Measurements from ENCODE around the gene ZNF576. TPM values are rescaled to one million over a fixed set of nuclear protein-coding genes. Genes with fewer than 3 reads are reported as not detected.
"Not testable (repeated sequence)": the region's sequence is repeated elsewhere in the genome, so short reads cannot be mapped to it uniquely, and the experiment has no call there.

ZNF576 gene
- total and polyA plus RNA-seq, 2 donors (not counting 1 experiment from before 2014, with no cell fraction given): 7.9 to 17.3 TPM

GRCh38 chr19:43649514-43649913, 53.1 kb downstream of the ZNF576 start:
- DNase-seq (no peak), ATAC-seq (ENCODE audit: low read depth) (no peak)
- intact Hi-C loops (cut with micrococcal nuclease): no loop called here
- H3K27ac ChIP-seq (ENCODE audit: low read length in 2 of 2): no peak overlapping the region
- H3K9me3 ChIP-seq (ENCODE audit: control extremely low read depth in 1 of 3, control insufficient read depth in 2 of 3, insufficient read depth in 1 of 3, low read length in 2 of 3): peaks cover 0 to 8% (median 0%) of the 10 kb centered on the region in 3 donors
- TF ChIP-seq CTCF (IDR thresholded peaks at IDR 0.05) (no peak), EZH2 (IDR thresholded peaks at IDR 0.05; ENCODE audit: borderline replicate concordance, insufficient read depth, low read depth, low read length, poor library complexity, severe bottlenecking) (no peak)
- H4K20me1 ChIP-seq (ENCODE audit: control insufficient read depth, insufficient read depth, low read length, poor library complexity, severe bottlenecking): no peaks in the 10 kb centered on the region
- H3K36me3 ChIP-seq (replicated peaks in 1 of 2; ENCODE audit: control extremely low read depth in 1 of 2, control insufficient read depth in 1 of 2, extremely low read depth in 1 of 2, insufficient read depth in 2 of 2, low read length in 1 of 2): no peaks in the 10 kb centered on the region
- H2AFZ ChIP-seq (ENCODE audit: insufficient read depth, low read depth, low read length, poor library complexity, severe bottlenecking): no peak overlapping the region
- ChIA-PET CTCF (interaction anchor here (0.6 to 0.9 kb wide), 3 partner anchors 19 to 54 kb away, joined by 3 to 6 read pairs (median 3); no protein-coding TSS in a partner anchor), POLR2A (no interaction called here)
- Mint-ChIP-seq H3K27me3 (no peaks in the 10 kb centered on the region), H3K27ac (no peak overlapping the region), H3K4me3 (no peak overlapping the region), H3K4me1 (peaks cover 3% of the 10 kb centered on the region), H3K9me3 (ENCODE audit: insufficient read depth) (no peaks in the 10 kb centered on the region)
- no peaks in the 10 kb centered on the region for H3K79me2 ChIP-seq (ENCODE audit: control insufficient read depth, insufficient read depth, low read length)
- WGBS (ENCODE audit: insufficient coverage): 81% methylated on average over 2 of the region's 2 CpGs
- no peak overlapping the region for H3K9ac ChIP-seq (ENCODE audit: low read length)
- peaks cover 0 to 5% of the 10 kb centered on the region in 2 donors for H3K4me1 ChIP-seq (ENCODE audit: control insufficient read depth in 2 of 2, insufficient read depth in 2 of 2, low read length in 2 of 2)
- no peak overlapping the region for H3K4me2 ChIP-seq (replicated peaks; ENCODE audit: low read depth, low read length, poor library complexity, severe bottlenecking)
- H3K4me3 ChIP-seq (ENCODE audit: control extremely low read depth in 1 of 5, extremely low read depth in 1 of 5, insufficient read depth in 1 of 5, low read depth in 2 of 5, low read length in 4 of 5): no peak overlapping the region
- H3K27me3 ChIP-seq (replicated peaks in 1 of 4; ENCODE audit: control extremely low read depth in 1 of 4, control insufficient read depth in 3 of 4, insufficient read depth in 4 of 4, low read length in 3 of 4): no peaks in the 10 kb centered on the region

DNA sequence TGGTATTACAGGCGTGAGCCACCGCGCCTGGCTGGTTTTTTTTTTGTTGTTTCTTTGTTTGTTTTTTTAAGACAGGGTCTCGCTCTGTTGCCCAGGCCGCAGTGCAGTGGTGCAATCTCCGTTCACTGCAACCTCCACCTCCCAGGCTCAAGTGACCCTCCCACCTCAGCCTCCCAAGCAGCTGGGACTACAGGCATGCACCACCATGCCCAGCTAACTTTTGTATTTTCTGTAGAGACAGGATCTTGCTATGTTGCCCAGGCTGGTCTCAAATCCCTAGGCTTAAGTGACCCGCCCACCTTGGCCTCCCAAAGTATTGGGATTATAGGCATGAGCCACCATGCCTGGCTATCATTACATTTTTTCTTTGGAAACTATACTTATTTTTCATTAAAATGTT, 53.9 kb downstream of the ZNF576 start:
- H3K4me3 ChIP-seq (ENCODE audit: control extremely low read depth in 1 of 5, extremely low read depth in 1 of 5, insufficient read depth in 1 of 5, low read depth in 2 of 5, low read length in 4 of 5); POLR2A ChIA-PET; H4K20me1 ChIP-seq (ENCODE audit: control insufficient read depth, insufficient read depth, low read length, poor library complexity, severe bottlenecking); H2AFZ ChIP-seq (ENCODE audit: insufficient read depth, low read depth, low read length, poor library complexity, severe bottlenecking); DNase-seq; H3K4me2 ChIP-seq (replicated peaks; ENCODE audit: low read depth, low read length, poor library complexity, severe bottlenecking); H3K4me1 Mint-ChIP-seq; H3K27me3 Mint-ChIP-seq; H3K27ac Mint-ChIP-seq; ATAC-seq (ENCODE audit: low read depth); H3K36me3 ChIP-seq (replicated peaks in 1 of 2; ENCODE audit: control extremely low read depth in 1 of 2, control insufficient read depth in 1 of 2, extremely low read depth in 1 of 2, insufficient read depth in 2 of 2, low read length in 1 of 2); intact Hi-C loops (cut with micrococcal nuclease); H3K9me3 Mint-ChIP-seq (ENCODE audit: insufficient read depth); H3K27ac ChIP-seq (ENCODE audit: low read length in 2 of 2); H3K27me3 ChIP-seq (replicated peaks in 1 of 4; ENCODE audit: control extremely low read depth in 1 of 4, control insufficient read depth in 3 of 4, insufficient read depth in 4 of 4, low read length in 3 of 4); H3K9ac ChIP-seq (ENCODE audit: low read length); H3K4me1 ChIP-seq (ENCODE audit: control insufficient read depth in 2 of 2, insufficient read depth in 2 of 2, low read length in 2 of 2); H3K79me2 ChIP-seq (ENCODE audit: control insufficient read depth, insufficient read depth, low read length); H3K9me3 ChIP-seq (ENCODE audit: control extremely low read depth in 1 of 3, control insufficient read depth in 2 of 3, insufficient read depth in 1 of 3, low read length in 2 of 3); H3K4me3 Mint-ChIP-seq: not testable (repeated sequence)
- CTCF ChIA-PET: interaction anchor here (0.9 to 3.7 kb wide), 3 partner anchors 22 to 203 kb away, joined by 3 to 22 read pairs (median 6); no protein-coding TSS in a partner anchor
- no CpG with 5 or more reads among the region's 7 CpGs for WGBS (ENCODE audit: insufficient coverage)

Other genes starting within 250 kb of the ZNF576 start
- not detected in 2 replicates for gene CD177, start 242.9 kb upstream of the ZNF576 start, total RNA-seq
- gene CD177, start 242.9 kb upstream of the ZNF576 start, polyA plus RNA-seq: not detected in 2 replicates
- gene TEX101, start 181.7 kb upstream of the ZNF576 start, total RNA-seq: not detected in 2 replicates
- not detected in 2 replicates for gene TEX101, start 181.7 kb upstream of the ZNF576 start, polyA plus RNA-seq
- 0.27 TPM in 1 of 2 replicates, not detected in the other for gene LYPD3, start 131.0 kb upstream of the ZNF576 start, total RNA-seq
- 2.2 and 3.5 TPM in 2 replicates for gene LYPD3, start 131.0 kb upstream of the ZNF576 start, polyA plus RNA-seq
- gene PHLDB3, start 91.8 kb upstream of the ZNF576 start, total RNA-seq: 30.7 and 31.1 TPM in 2 replicates
- gene PHLDB3, start 91.8 kb upstream of the ZNF576 start, polyA plus RNA-seq: 10.2 and 15.8 TPM in 2 replicates
- gene ETHE1, start 69.4 kb upstream of the ZNF576 start, total RNA-seq: 16.0 and 22.3 TPM in 2 replicates
- gene ETHE1, start 69.4 kb upstream of the ZNF576 start, polyA plus RNA-seq: 22.1 and 39.4 TPM in 2 replicates
- gene ZNF575, start 63.4 kb upstream of the ZNF576 start, total RNA-seq: 4.0 and 5.2 TPM in 2 replicates
- gene ZNF575, start 63.4 kb upstream of the ZNF576 start, polyA plus RNA-seq: 0.87 and 2.3 TPM in 2 replicates
- gene XRCC1, start 21.1 kb upstream of the ZNF576 start, total RNA-seq: 38.2 and 47.4 TPM in 2 replicates
- 24.7 and 34.6 TPM in 2 replicates for gene XRCC1, start 21.1 kb upstream of the ZNF576 start, polyA plus RNA-seq
- gene PINLYP, start 20.8 kb upstream of the ZNF576 start, total RNA-seq: 0.97 and 2.9 TPM in 2 replicates
- 1.9 and 2.0 TPM in 2 replicates for gene PINLYP, start 20.8 kb upstream of the ZNF576 start, polyA plus RNA-seq
- gene IRGQ, start 461 bp upstream of the ZNF576 start, total RNA-seq: 20.3 and 20.5 TPM in 2 replicates
- 22.6 and 89.6 TPM in 2 replicates for gene IRGQ, start 461 bp upstream of the ZNF576 start, polyA plus RNA-seq
- gene SRRM5, start 15.5 kb downstream of the ZNF576 start, total RNA-seq: 0.63 and 0.64 TPM in 2 replicates
- gene SRRM5, start 15.5 kb downstream of the ZNF576 start, polyA plus RNA-seq: 1.4 and 1.9 TPM in 2 replicates
- gene ZNF428, start 23.0 kb downstream of the ZNF576 start, total RNA-seq: 19.7 and 24.6 TPM in 2 replicates
- 16.9 and 17.3 TPM in 2 replicates for gene ZNF428, start 23.0 kb downstream of the ZNF576 start, polyA plus RNA-seq
- gene CADM4, start 43.3 kb downstream of the ZNF576 start, total RNA-seq: 0.42 and 1.1 TPM in 2 replicates
- gene CADM4, start 43.3 kb downstream of the ZNF576 start, polyA plus RNA-seq: 0.10 and 0.21 TPM in 2 replicates
- gene PLAUR, start 73.6 kb downstream of the ZNF576 start, total RNA-seq: 0.99 and 1.0 TPM in 2 replicates
- gene PLAUR, start 73.6 kb downstream of the ZNF576 start, polyA plus RNA-seq: 6.9 and 8.0 TPM in 2 replicates
- gene IRGC, start 119.5 kb downstream of the ZNF576 start, total RNA-seq: not detected in 2 replicates
- not detected in 2 replicates for gene IRGC, start 119.5 kb downstream of the ZNF576 start, polyA plus RNA-seq
- gene SMG9, start 158.4 kb downstream of the ZNF576 start, total RNA-seq: 87.5 and 89.9 TPM in 2 replicates
- 24.8 and 33.9 TPM in 2 replicates for gene SMG9, start 158.4 kb downstream of the ZNF576 start, polyA plus RNA-seq
- 107 and 119 TPM in 2 replicates for gene KCNN4, start 184.4 kb downstream of the ZNF576 start, total RNA-seq
- 112 and 267 TPM in 2 replicates for gene KCNN4, start 184.4 kb downstream of the ZNF576 start, polyA plus RNA-seq
- gene LYPD5, start 205.9 kb downstream of the ZNF576 start, total RNA-seq: not detected in 2 replicates
- 0.46 TPM in 1 of 2 replicates, not detected in the other for gene LYPD5, start 205.9 kb downstream of the ZNF576 start, polyA plus RNA-seq
- gene ZNF283, start 230.7 kb downstream of the ZNF576 start, total RNA-seq: 20.8 and 23.3 TPM in 2 replicates
- 2.1 and 4.2 TPM in 2 replicates for gene ZNF283, start 230.7 kb downstream of the ZNF576 start, polyA plus RNA-seq